Measurements from ENCODE around the gene TMEM134.
"Not testable (repeated sequence)": the region's sequence is repeated elsewhere in the genome, so short reads cannot be mapped to it uniquely, and the experiment has no call there.

Gene TMEM134

DNA sequence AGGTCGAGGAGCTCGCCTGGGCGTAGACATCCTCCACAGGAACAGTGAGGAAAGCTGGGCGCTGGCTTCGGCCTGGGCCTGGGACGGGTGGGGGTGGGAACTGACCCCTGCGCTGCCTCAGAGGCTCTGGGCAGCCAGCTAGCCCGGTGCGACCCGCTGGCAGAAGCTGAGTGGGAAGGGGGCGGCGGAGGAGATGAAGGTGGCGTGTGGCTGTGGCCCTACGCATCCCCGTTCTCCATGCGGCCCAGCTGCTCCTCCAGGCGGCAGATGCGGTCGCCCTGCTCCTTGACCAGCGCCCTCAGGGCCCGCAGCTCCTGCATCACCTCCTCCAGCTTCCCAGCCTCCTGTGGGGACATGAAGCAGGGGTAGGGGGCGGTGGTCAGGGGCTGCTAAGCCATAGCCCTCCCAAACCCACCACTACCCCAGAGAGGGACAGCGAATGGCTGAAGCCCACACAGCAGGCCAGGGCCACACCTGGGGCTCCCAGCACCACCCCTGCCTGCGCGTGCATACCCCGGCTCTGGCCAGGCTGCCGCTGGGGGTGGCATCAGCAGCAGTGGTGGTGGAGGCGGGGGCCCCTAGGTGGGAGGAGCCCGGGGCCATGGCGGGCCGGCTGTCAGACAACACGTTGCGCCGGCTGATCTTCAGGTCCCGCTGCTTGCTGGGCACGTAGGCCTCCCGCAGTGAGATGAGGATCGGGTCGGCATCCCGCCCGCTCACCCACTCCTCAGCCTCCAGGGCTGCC is 30.7 kb downstream of the TMEM134 start:
- DNase-seq (ENCODE audit: low read depth, low spot score): no peak

GRCh38 chr11:67437809-67438157 is 31.3 kb downstream of the TMEM134 start:
- no peak for DNase-seq (ENCODE audit: low read depth, low spot score)

DNA sequence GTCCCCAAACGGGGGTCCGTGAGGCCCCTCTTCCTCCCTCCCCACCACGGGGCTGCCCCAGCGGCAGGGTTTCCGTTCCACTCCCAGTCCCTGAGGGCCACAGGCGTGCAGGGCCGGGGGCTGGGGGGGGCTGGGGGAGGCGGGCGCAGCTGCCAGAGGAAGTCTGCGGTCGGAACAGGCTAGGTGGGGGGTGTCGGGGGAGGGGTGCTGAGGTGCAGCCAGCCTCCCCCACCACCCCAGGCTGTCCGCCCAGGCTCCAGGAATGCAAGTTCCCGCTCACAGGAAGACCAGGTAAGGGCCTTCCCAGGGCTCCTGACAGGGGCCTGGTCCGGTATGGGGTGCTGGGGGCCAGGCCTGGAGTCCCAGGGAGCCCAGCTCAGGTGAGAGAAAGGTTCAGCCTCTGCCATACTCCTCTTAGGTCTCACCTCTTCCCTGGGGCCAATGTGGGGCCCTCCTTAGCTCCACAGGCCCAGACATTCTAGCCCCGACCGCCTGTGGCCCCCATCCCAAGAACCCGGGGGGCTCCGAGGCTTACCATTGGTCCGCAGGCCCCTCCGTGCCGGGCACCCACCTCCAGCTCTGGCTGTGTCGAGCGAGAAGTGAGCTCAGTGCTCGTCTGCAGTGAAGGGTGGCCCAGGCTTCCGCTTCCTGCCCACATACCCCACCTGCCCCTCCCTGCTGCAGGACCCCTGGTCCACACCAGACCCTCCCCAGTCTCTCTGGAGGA is 31.8 kb downstream of the TMEM134 start, which contains the start of gene PTPRCAP:
TSS of gene PTPRCAP (minus strand) at position 601 of the 727 bp plus-strand sequence. CDS start at position 538, 63 bp downstream.
- no peak for DNase-seq (ENCODE audit: low read depth, low spot score)

GRCh38 chr11:67436459-67437081 is 32.5 kb downstream of the TMEM134 start:
- DNase-seq (ENCODE audit: low read depth, low spot score): no peak

GRCh38 chr11:67435727-67436458 is 33.2 kb downstream of the TMEM134 start:
- DNase-seq (ENCODE audit: low read depth, low spot score): no peak

- DNase-seq (ENCODE audit: low read depth, low spot score): no peak
These were observed 33.9 kb downstream of the TMEM134 start for GRCh38 chr11:67435031-67435726.

DNA sequence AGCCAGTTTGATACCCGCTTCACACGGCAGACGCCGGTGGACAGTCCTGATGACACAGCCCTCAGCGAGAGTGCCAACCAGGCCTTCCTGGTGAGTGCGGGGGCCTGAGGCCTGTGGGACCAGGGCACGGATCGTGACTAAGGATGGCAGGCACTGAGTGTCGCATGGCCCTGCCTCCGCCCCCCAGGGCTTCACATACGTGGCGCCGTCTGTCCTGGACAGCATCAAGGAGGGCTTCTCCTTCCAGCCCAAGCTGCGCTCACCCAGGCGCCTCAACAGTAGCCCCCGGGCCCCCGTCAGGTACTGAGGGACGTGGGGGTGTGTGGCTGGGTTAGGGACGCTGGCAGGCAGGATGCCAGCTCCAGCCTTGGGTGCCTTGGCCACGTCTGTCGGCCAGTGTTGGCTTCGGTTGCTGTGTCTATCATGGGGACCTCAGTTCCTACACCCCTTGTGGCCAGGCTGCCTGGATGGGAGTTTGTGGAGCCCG is 34.6 kb downstream of the TMEM134 start:
- no peak for DNase-seq (ENCODE audit: low read depth, low spot score)

DNA sequence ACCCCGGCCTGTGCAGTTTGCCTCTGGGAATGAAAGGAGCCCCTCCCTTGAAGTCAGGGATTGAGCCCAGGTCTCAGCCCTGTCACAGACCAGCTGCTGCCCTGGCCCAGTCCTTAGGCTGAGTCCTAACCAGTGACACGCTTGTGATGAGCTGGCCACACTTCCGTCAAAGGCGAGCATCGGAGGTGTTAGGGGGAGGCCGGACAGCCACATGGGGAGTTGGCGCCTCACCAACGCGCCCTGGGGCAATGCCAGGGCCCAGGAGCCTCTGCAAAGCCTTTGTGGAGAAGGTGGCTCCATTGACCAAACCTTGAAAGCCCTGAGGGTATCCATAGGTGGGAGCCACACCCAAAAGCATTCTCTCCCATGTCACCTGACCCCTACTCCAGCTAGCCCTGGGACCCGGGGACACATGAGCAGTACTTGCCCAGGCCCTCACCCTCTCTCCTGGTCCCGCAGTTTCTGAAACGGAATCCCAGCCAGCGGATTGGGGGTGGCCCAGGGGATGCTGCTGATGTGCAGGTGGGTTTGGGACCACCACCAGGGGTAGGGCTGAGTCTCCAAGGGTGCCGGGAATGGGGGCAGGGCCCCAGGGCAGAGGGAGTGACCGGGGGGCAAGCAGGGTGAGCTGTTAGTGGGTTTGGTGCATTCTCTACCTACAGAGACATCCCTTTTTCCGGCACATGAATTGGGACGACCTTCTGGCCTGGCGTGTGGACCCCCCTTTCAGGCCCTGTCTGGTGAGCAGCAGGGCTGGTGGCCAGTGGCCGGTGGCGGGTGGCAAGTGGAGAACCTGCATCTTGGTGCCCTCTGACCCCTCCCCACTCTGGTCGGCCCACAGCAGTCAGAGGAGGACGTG is 35.3 kb downstream of the TMEM134 start:
- DNase-seq (ENCODE audit: low read depth, low spot score): no peak

DNA sequence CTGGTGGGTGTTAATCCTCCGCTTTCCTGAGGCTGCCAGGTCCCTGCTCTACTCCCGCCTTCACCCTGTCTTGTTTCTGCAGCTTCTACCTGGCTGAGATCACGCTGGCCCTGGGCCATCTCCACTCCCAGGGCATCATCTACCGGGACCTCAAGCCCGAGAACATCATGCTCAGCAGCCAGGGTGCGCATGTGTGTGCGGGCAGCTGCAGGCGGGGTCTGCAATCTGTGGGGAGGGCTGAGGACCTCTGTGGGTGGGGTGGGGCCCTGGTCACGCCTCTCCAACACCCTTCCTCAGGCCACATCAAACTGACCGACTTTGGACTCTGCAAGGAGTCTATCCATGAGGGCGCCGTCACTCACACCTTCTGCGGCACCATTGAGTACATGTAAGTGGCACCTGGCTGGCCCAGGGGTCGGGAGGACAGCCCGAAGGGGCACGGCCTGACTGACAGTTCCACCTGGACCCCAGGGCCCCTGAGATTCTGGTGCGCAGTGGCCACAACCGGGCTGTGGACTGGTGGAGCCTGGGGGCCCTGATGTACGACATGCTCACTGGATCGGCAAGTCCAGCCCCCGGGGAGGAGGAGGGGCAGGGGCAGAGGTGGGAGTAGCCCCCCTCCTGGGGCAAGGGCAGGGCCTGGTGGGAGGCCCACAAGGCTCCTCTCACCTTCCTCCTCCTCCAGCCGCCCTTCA is 36.2 kb downstream of the TMEM134 start:
- no peak for DNase-seq (ENCODE audit: low read depth, low spot score)

DNA sequence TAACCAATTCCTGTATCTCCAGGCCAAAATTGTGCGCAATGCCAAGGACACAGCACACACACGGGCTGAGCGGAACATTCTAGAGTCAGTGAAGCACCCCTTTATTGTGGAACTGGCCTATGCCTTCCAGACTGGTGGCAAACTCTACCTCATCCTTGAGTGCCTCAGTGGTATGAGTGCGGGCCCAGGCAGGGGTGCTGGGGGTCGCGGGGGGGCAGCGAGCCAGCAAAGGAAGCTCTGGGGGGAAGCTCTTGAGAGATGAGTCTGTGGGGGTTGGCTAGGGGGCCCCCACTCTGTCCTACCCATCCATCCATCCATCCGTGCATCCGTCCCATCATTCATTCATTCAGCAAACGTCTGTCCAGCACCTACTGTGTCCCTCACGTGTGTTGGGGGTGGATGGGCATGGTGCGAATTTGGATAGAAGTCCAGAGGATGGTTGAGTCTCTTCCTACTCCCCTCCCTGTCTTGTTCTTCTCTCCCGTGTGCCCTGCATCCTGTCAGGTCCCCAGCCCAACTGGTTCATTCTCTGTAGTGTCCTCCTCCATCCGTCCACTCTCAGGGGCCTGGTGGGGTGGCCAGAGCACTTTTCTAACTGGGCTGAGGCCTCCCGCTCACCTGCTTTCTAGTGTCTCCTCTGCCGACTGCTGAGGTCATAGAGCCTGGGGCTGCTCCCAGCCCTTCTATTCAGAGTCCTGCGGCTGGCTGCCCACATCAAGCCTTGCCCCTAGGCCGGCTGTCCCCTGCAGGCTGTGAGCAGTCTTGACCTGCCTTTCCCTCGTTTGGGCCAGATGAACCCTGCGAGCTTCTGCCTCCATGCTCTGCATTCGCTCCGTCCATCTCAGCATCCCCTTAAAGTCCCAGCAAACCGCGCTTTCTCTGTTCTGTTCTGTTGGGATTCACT is 37.5 kb downstream of the TMEM134 start:
- no peak for DNase-seq (ENCODE audit: low read depth, low spot score)

- DNase-seq (ENCODE audit: low read depth, low spot score): no peak
These were observed 39.3 kb downstream of the TMEM134 start for GRCh38 chr11:67429722-67430121.

- no peak for DNase-seq (ENCODE audit: low read depth, low spot score)
These were observed 39.9 kb downstream of the TMEM134 start for GRCh38 chr11:67429038-67429668.

DNA sequence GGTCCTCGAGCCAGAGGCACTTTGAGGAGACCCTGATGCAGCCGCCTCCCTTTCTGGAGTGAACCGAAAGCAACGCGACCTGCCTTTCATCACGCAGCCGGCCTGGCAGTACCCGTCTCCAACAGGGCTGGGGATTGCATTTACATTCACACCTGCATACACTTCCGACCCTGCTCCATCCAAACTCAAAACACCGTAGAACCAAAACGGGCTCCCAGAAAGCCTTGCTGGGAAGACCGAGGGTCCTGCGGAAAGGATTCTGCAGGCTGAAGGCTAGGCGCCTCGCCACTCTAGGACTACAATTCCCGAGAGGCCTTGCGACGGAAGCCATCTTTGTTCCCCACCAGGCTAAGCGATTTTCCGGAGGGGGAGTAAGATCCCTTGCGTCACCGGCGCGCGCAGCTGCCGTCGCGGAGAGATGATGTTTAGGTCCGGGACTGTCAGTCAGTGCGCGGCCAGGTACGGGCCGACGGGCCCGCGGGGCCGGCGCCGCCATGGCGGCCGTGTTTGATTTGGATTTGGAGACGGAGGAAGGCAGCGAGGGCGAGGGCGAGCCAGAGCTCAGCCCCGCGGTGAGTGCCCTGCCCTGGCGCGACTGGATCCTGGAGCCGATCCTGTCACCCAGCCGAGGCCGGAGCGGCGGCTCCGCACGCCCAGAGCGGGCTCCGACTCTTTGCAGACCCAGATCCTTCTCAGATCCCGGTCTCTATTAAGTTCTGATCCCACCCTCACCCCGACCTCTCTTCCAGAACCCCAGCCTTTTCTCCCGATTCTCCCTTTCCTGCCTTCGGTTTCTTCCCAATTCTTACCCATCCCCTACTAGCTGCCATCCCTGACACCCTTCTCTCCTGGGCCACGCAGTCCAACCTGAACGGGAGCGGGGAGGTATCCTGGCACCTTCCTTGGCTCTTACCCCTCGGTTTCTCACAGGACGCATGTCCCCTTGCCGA is 40.7 kb downstream of the TMEM134 start, which contains the start of gene RPS6KB2:
TSS of gene RPS6KB2 (plus strand) at position 443 of the 950 bp plus-strand sequence. CDS start at position 495, 52 bp downstream.
- peak; percentile 99 for DNase-seq (ENCODE audit: low read depth, low spot score)

- not testable (repeated sequence) for DNase-seq (ENCODE audit: low read depth, low spot score)
These were observed 41.6 kb downstream of the TMEM134 start for GRCh38 chr11:67427364-67427859.

GRCh38 chr11:67423891-67424613 is 45.0 kb downstream of the TMEM134 start:
- DNase-seq (ENCODE audit: low read depth, low spot score): no peak

- no peak for DNase-seq (ENCODE audit: low read depth, low spot score)
These were observed 45.6 kb downstream of the TMEM134 start for GRCh38 chr11:67423466-67423865.
